Kidney (tissue), 14 donors: ENCODE measurements around the gene LPIN3. TPM values are rescaled to one million over a fixed set of nuclear protein-coding genes. Genes with fewer than 3 reads are reported as not detected.

Experiments used
- DNase-seq, 5 donors: peaks; one replicate each; pipeline ENCODE4 v3.0.0-alpha.2; 2013 to 2020
- FAIRE-seq: peaks from 2 replicates; lab custom pipeline; 2012; peaks lifted over from hg19 to GRCh38; lab: Jason Lieb, UNC
- H3K27ac ChIP-seq, 2 donors: one replicate each; pipeline ENCODE4 v1.7.0; 2013; ENCODE audit warnings: low read depth in 2 of 2, low read length in 2 of 2, inconsistent platforms in 1 of 2
- H3K27me3 ChIP-seq: one replicate; pipeline ENCODE4 v1.7.1; 2013; ENCODE audit warnings: low read length, inconsistent platforms; ENCODE audit not compliant: control insufficient read depth, insufficient read depth
- H3K36me3 ChIP-seq, 3 donors: one replicate each; pipeline versions ENCODE4 v1.7.0 to v1.7.1; 2013; ENCODE audit warnings: low read length in 3 of 3, control low read depth in 1 of 3, inconsistent platforms in 1 of 3; ENCODE audit not compliant: insufficient read depth in 3 of 3, control insufficient read depth in 2 of 3
- H3K4me1 ChIP-seq, 3 donors: one replicate each; pipeline versions ENCODE4 v1.7.0 to v1.7.1; 2013; ENCODE audit warnings: low read length in 3 of 3, inconsistent platforms in 1 of 3, low read depth in 1 of 3; ENCODE audit not compliant: control insufficient read depth in 2 of 3, insufficient read depth in 2 of 3
- H3K4me3 ChIP-seq, 3 donors: one replicate each; pipeline versions ENCODE4 v1.7.0 to v1.8.1; 2013; ENCODE audit warnings: low read length in 3 of 3, control low read depth in 1 of 3, inconsistent platforms in 1 of 3
- H3K9ac ChIP-seq, 3 donors: one replicate each; pipeline versions ENCODE4 v1.7.0 to v1.7.1; 2013; ENCODE audit warnings: low read length in 3 of 3, control low read depth in 1 of 3, inconsistent platforms in 1 of 3
- H3K9me3 ChIP-seq, 3 donors: one replicate each; pipeline versions ENCODE4 v1.7.0 to v1.7.1; 2013; ENCODE audit warnings: low read length in 3 of 3, control low read depth in 1 of 3, inconsistent platforms in 1 of 3; ENCODE audit not compliant: control insufficient read depth in 2 of 3, insufficient read depth in 1 of 3
- CTCF ChIP-seq: IDR thresholded peaks from 3 replicates; pipeline ENCODE4 v1.5.1; 2012; ENCODE audit warnings: mild to moderate bottlenecking, moderate library complexity, borderline replicate concordance; ENCODE audit not compliant: insufficient read depth; ENCODE audit errors: extremely low read depth
- intact Hi-C: fragments of 100-400 bp; cut with DNase I; formaldehyde crosslinking; loops from one replicate; pipeline ENCODE4 v1.11.1; 2022
- polyA plus RNA-seq: library from polyadenylated mRNA; stranded (reverse); fragments of 350-450 nt; fragmentation: Illumina TruSeq; extraction: RNeasy Lipid Tissue Mini Kit (QIAGEN cat#74804); gene quantifications from one replicate; pipeline ENCODE4 v1.2.3, GENCODE V29; 2014; ENCODE audit warnings: low read depth, low replicate concordance; ENCODE audit not compliant: insufficient read depth
- total RNA-seq: library from RNA; stranded (reverse); fragmentation: NEBNext Ultra II Directional; extraction: Animal tissue kit (Norgen Biotek cat#: 25700); gene quantifications from one replicate; pipeline ENCODE4 v1.2.1, GENCODE V29; 2021
- donor health status: control.
- donor health status: control.
- donor health status: control.
- donor health status: control.
- donor health status: control.
- donor health status: DM: yes; HTN: yes; CAD: no.
- donor health status: Normal renal cell carcinoma (clear cell type).

The LPIN3 gene
- total and polyA plus RNA-seq, 2 donors from 2014 or later: 29.4 to 31.6 TPM

GRCh38 chr20:41306061-41306727 lies 34.4 kb upstream of the LPIN3 start:
- no peak for FAIRE-seq
- TF ChIP-seq CTCF: no peak
- Histone ChIP-seq H3K9ac (no peak overlapping the region), H3K27ac (no peak overlapping the region), H3K36me3 (no peaks in the 10 kb centered on the region), H3K9me3 (no peaks in the 10 kb centered on the region), H3K4me1 (peaks cover 0 to 30% (median 16%) of the 10 kb centered on the region in 3 donors), H3K4me3 (no peak overlapping the region), H3K27me3 (no peaks in the 10 kb centered on the region)
- intact Hi-C loops: no loop called here
- no peak for DNase-seq

GRCh38 chr20:41307021-41307420 lies 33.6 kb upstream of the LPIN3 start:
- no peak for TF ChIP-seq CTCF
- FAIRE-seq: no peak

GRCh38 chr20:41308290-41308711 lies 32.3 kb upstream of the LPIN3 start:
- DNase-seq: peak in 2 of 5 donors; percentile 65 to 72

More at GRCh38 chr20:41307021-41307420, 33.6 kb upstream of the LPIN3 start:
- no peak for DNase-seq
- Histone ChIP-seq H3K36me3 (no peaks in the 10 kb centered on the region), H3K27ac (peak overlapping the region in 1 of 2 donors; percentile 3), H3K9me3 (no peaks in the 10 kb centered on the region), H3K4me1 (peaks cover 0 to 27% (median 12%) of the 10 kb centered on the region in 3 donors), H3K9ac (no peak overlapping the region), H3K4me3 (no peak overlapping the region), H3K27me3 (no peaks in the 10 kb centered on the region)
- intact Hi-C loops: no loop called here

More at GRCh38 chr20:41308290-41308711, 32.3 kb upstream of the LPIN3 start:
- FAIRE-seq: no peak
- Histone ChIP-seq H3K4me3 (no peak overlapping the region), H3K36me3 (no peaks in the 10 kb centered on the region), H3K9ac (no peak overlapping the region), H3K27me3 (no peaks in the 10 kb centered on the region), H3K9me3 (no peaks in the 10 kb centered on the region), H3K27ac (peak overlapping the region; percentile 56 to 76), H3K4me1 (peaks cover 0 to 27% (median 12%) of the 10 kb centered on the region in 3 donors)
- intact Hi-C loops: no loop called here
- TF ChIP-seq CTCF: no peak
